K562 (cell line): Measurements from ENCODE around the gene TMPO. TPM values are rescaled to one million over a fixed set of nuclear protein-coding genes. Genes with fewer than 3 reads are reported as not detected.

Source experiments
- CCAR2 ChIP-seq: fragments of 200-400 bp; formaldehyde crosslinking; IDR thresholded peaks from 2 replicates; pipeline ENCODE4 v1.6.1; 2017; ENCODE audit warnings: mild to moderate bottlenecking, low read depth, low read length
- CEBPG ChIP-seq, 3 experiments: fragments of 200-800 bp in 1 of 3; sonication (Bioruptor generic) in 1 of 3; sonication (generic) in 1 of 3; formaldehyde crosslinking in 1 of 3; IDR thresholded peaks in 2 of 3; conservative IDR thresholded peaks in 1 of 3; 2 replicates each; pipeline versions ENCODE4 v1.6.1 to v1.8.0; 2016 to 2022; ENCODE audit warnings: missing compliant biosample characterization in 2 of 3, missing genetic modification characterization in 2 of 3, mild to moderate bottlenecking in 1 of 3, missing genetic modification reagents in 1 of 3
- CXXC5 ChIP-seq: fragments of 250-450 bp; sonication (Bioruptor Pico); IDR thresholded peaks from 2 replicates; pipeline ENCODE4 v1.8.0; 2022; ENCODE audit warnings: inconsistent platforms, mild to moderate bottlenecking, moderate library complexity
- FOXM1 ChIP-seq, 2 experiments: fragments of 450-650 bp in 1 of 2; sonication (generic) in 1 of 2; formaldehyde crosslinking in 1 of 2; IDR thresholded peaks; 2 replicates each; pipeline versions ENCODE4 v1.6.1 to v1.9.0; 2017 to 2022; ENCODE audit warnings: low read depth in 2 of 2, mild to moderate bottlenecking in 2 of 2, missing genetic modification reagents in 1 of 2, moderate library complexity in 1 of 2
- GTF3C2 ChIP-seq: IDR thresholded peaks from 3 replicates; pipeline ENCODE4 v1.6.1; 2011; ENCODE audit warnings: borderline replicate concordance, mild to moderate bottlenecking, moderate library complexity; ENCODE audit not compliant: insufficient read length; ENCODE audit errors: extremely low read depth
- HOXB6 ChIP-seq: fragments of 250-450 bp; sonication (Bioruptor Pico); IDR thresholded peaks from 2 replicates; pipeline ENCODE4 v1.5.1; 2022; ENCODE audit warnings: mild to moderate bottlenecking, borderline replicate concordance
- L3MBTL2 ChIP-seq: fragments of 450-650 bp; IDR thresholded peaks from 2 replicates; pipeline ENCODE4 v1.6.1; 2016; ENCODE audit warnings: mild to moderate bottlenecking, moderate library complexity
- LARP7 ChIP-seq: fragments of 450-650 bp; IDR thresholded peaks from 2 replicates; pipeline ENCODE4 v1.6.1; 2016
- NR2C1 ChIP-seq, 2 experiments: fragments of 450-650 bp; IDR thresholded peaks; 2 replicates each; pipeline ENCODE4 v1.6.1; 2017; ENCODE audit warnings: mild to moderate bottlenecking in 2 of 2, antibody characterized with exemption in 1 of 2, inconsistent platforms in 1 of 2, missing compliant biosample characterization in 1 of 2, missing genetic modification characterization in 1 of 2
- PRMT5 ChIP-seq: sonication (generic); formaldehyde crosslinking; IDR thresholded peaks from 2 replicates; pipeline ENCODE4 v1.5.0; 2020; ENCODE audit warnings: missing genetic modification reagents
- PYGO2 ChIP-seq: fragments of 450-650 bp; IDR thresholded peaks from 2 replicates; pipeline ENCODE4 v1.6.1; 2016; ENCODE audit warnings: mild to moderate bottlenecking, missing genetic modification characterization, moderate library complexity, missing compliant biosample characterization
- RBM39 ChIP-seq: fragments of 200-400 bp; formaldehyde crosslinking; optimal IDR thresholded peaks from 2 replicates; pipeline ENCODE3; 2018; ENCODE audit warnings: low read depth, low read length
- RFX5 ChIP-seq: IDR thresholded peaks from 2 replicates; pipeline ENCODE4 v1.6.1; 2011; ENCODE audit warnings: low read depth, mild to moderate bottlenecking, improper control_type of control experiment, low read length
- SAFB2 ChIP-seq: fragments of 200-400 bp; formaldehyde crosslinking; IDR thresholded peaks from 2 replicates; pipeline ENCODE4 v1.6.1; 2018; ENCODE audit warnings: borderline replicate concordance, low read length, low read depth, moderate library complexity; ENCODE audit not compliant: severe bottlenecking
- ZFP36 ChIP-seq: fragments of 150-350 bp; IDR thresholded peaks from 2 replicates; pipeline ENCODE4 v1.6.1; 2018; ENCODE audit warnings: low read length, low read depth; ENCODE audit not compliant: partially characterized antibody
- ZNF134 ChIP-seq: fragments of 250-450 bp; sonication (Bioruptor Pico); conservative IDR thresholded peaks from 2 replicates; pipeline ENCODE4 v1.4.0; 2020
- ZNF239 ChIP-seq: fragments of 250-450 bp; sonication (Bioruptor Pico); IDR thresholded peaks from 2 replicates; pipeline ENCODE4 v1.4.0; 2020; ENCODE audit warnings: mild to moderate bottlenecking
- ZNF511 ChIP-seq: sonication (generic); formaldehyde crosslinking; IDR thresholded peaks from 2 replicates; pipeline ENCODE4 v1.8.0; 2022; ENCODE audit warnings: mild to moderate bottlenecking, missing genetic modification reagents
- ZNF57 ChIP-seq: fragments of 450-650 bp; formaldehyde crosslinking; IDR thresholded peaks from 2 replicates; pipeline ENCODE4 v1.4.0; 2020; ENCODE audit warnings: mild to moderate bottlenecking, moderate library complexity
- ZNF589 ChIP-seq: fragments of 200-800 bp; sonication (Bioruptor generic); IDR thresholded peaks from 2 replicates; pipeline ENCODE4 v1.6.1; 2016; ENCODE audit warnings: low read depth, missing genetic modification characterization, missing compliant biosample characterization
- ZNF76 ChIP-seq: fragments of 250-450 bp; sonication (Bioruptor Pico); IDR thresholded peaks from 2 replicates; pipeline ENCODE4 v1.4.0; 2020; ENCODE audit warnings: mild to moderate bottlenecking, moderate library complexity, borderline replicate concordance
- polyA plus RNA-seq, 8 experiments: library from polyadenylated mRNA; depleted of rRNA in 4 of 8; stranded (reverse) in 5 of 8; unstranded in 3 of 8; fragments of >200 nt; fragmentation: Nextera tagmentation in 2 of 8; fragmentation: Illumina TruSeq in 1 of 8; extraction: Ambion mirVana in 2 of 8; extraction: Trizol in 1 of 8; gene quantifications; 2 replicates each; pipeline versions ENCODE4 v1.2.1 to v1.2.3, GENCODE V29; 2011 to 2014; ENCODE audit warnings: inconsistent platforms in 1 of 8, missing spikeins in 1 of 8
- total RNA-seq, 7 experiments: library from RNA; depleted of rRNA in 6 of 7; stranded (reverse); fragments of >200 nt in 6 of 7; fragmentation: Illumina TruSeq in 2 of 7; extraction: Trizol in 2 of 7; gene quantifications; 2 replicates each; pipeline versions ENCODE4 v1.2.1 to v1.2.3, GENCODE V29; 2011 to 2021; ENCODE audit warnings: low replicate concordance in 1 of 7

Gene TMPO
- total and polyA plus RNA-seq, 9 of the 15 experiments (the other 6 are each of a cell fraction or from before 2014, with no cell fraction given): 62.1 to 263 (median 182) TPM

GRCh38 chr12:98503592-98504367 lies 11.6 kb upstream of the TMPO start (continued):
- TF ChIP-seq RBM39 (no peak), PRMT5 (CRISPR knock-in tag) (no peak), CXXC5 (peak; percentile 79), ZNF239 (no peak; the same call in 1 of the 2 replicates), ZNF134 (CRISPR knock-in tag) (peak; percentile 98), PYGO2 (tag) (no peak), ZNF511 (CRISPR knock-in tag) (peak; percentile 50; the same call in 1 of the 2 replicates), ZFP36 (peak; percentile 69), FOXM1 (IDR thresholded peaks at IDR 0.05; ENCODE audit: low read depth) (peak; percentile 43; the same call in 1 of the 2 replicates), FOXM1 (CRISPR knock-in tag; IDR thresholded peaks at IDR 0.05; ENCODE audit: low read depth) (0 out of 2 replicates have a peak, but pooled peaks have one; percentile 43), ZNF589 (peak; percentile 80), RFX5 (peak; percentile 60; the same call in 1 of the 2 replicates), HOXB6 (no peak), L3MBTL2 (no peak; the same call in 1 of the 2 replicates), CEBPG (CRISPR knock-in tag; IDR thresholded peaks at IDR 0.05) (peak; percentile 39; the same call in 1 of the 2 replicates), CEBPG (tag; conservative IDR thresholded peaks at IDR 0.05 in 1 of 2, IDR thresholded peaks at IDR 0.05 in 1 of 2) (peak; percentile 50 to 72; a peak in 3 of 4 replicates), ZNF57 (no peak), SAFB2 (no peak), GTF3C2 (peak; percentile 96), ZNF76 (no peak), CCAR2 (0 out of 2 replicates have a peak, but pooled peaks have one; percentile 1), LARP7 (no peak), NR2C1 (IDR thresholded peaks at IDR 0.05) (peak; percentile 89), NR2C1 (tag; IDR thresholded peaks at IDR 0.05) (peak; percentile 90)
